Smooth muscle cell (in vitro differentiated cells): ENCODE measurements around the gene BRCA2. TPM values are rescaled to one million over a fixed set of nuclear protein-coding genes. Genes with fewer than 3 reads are reported as not detected.

Experiments
- DNase-seq: peaks from one replicate; lab custom pipeline; 2025; ENCODE audit not compliant: unreplicated experiment; lab: John Stamatoyannopoulos, UW
- H2AFZ ChIP-seq: fragments of 200-600 bp; sonication (generic); 2 replicates; pipeline ENCODE4 v1.6.0; 2016; ENCODE audit warnings: antibody characterized with exemption, low read depth, mild to moderate bottlenecking
- H3F3A ChIP-seq: fragments of 200-600 bp; sonication (generic); 2 replicates; pipeline ENCODE4 v1.6.0; 2017; ENCODE audit warnings: antibody characterized with exemption, low read depth
- H3K27ac ChIP-seq: fragments of 200-600 bp; sonication (generic); 2 replicates; pipeline ENCODE4 v1.5.1; 2016; ENCODE audit warnings: low read depth, mild to moderate bottlenecking
- H3K27me3 ChIP-seq: fragments of 200-600 bp; sonication (generic); 2 replicates; pipeline ENCODE4 v1.6.1; 2016; ENCODE audit warnings: low read depth, mild to moderate bottlenecking
- H3K36me3 ChIP-seq: fragments of 200-600 bp; sonication (generic); 2 replicates; pipeline ENCODE4 v1.5.1; 2016; ENCODE audit warnings: low read depth
- H3K4me1 ChIP-seq: fragments of 200-600 bp; sonication (generic); 2 replicates; pipeline ENCODE4 v1.5.1; 2016; ENCODE audit warnings: low read depth
- H3K4me2 ChIP-seq: fragments of 200-600 bp; sonication (generic); 2 replicates; pipeline ENCODE4 v1.6.0; 2016; ENCODE audit warnings: mild to moderate bottlenecking
- H3K4me3 ChIP-seq: fragments of 200-600 bp; sonication (generic); 2 replicates; pipeline ENCODE4 v1.5.1; 2016; ENCODE audit warnings: mild to moderate bottlenecking
- H3K79me2 ChIP-seq: fragments of 200-600 bp; sonication (generic); 2 replicates; pipeline ENCODE4 v1.6.0; 2016; ENCODE audit warnings: low read depth, mild to moderate bottlenecking
- H3K9ac ChIP-seq: fragments of 200-600 bp; sonication (generic); 2 replicates; pipeline ENCODE4 v1.6.0; 2016; ENCODE audit warnings: low read depth
- H3K9me3 ChIP-seq: fragments of 200-600 bp; sonication (generic); replicated peaks from 2 replicates; pipeline ENCODE4 v1.5.1; 2016; ENCODE audit warnings: low read depth
- H4K20me1 ChIP-seq: fragments of 200-600 bp; sonication (generic); 2 replicates; pipeline ENCODE4 v1.6.0; 2016; ENCODE audit warnings: low read depth
- CTCF ChIP-seq: fragments of 200-600 bp; sonication (generic); IDR thresholded peaks from 2 replicates; pipeline ENCODE4 v1.5.1; 2017; ENCODE audit warnings: borderline replicate concordance, mild to moderate bottlenecking, antibody characterized with exemption; ENCODE audit not compliant: insufficient read depth, poor library complexity, severe bottlenecking
- WGBS: methylation state at CpG from one replicate; pipeline ENCODE4 v1.1.7; 2016; ENCODE audit warnings: low lambda C conversion rate; 5-methylcytosine and 5-hydroxymethylcytosine counted together
- polyA plus RNA-seq: library from polyadenylated mRNA; unstranded; fragments of >200 nt; fragmentation: Nextera tagmentation; extraction: Ambion mirVana; gene quantifications from 2 replicates; pipeline ENCODE4 v1.2.1, GENCODE V29; 2016
- total RNA-seq: library from RNA; depleted of rRNA; stranded (reverse); fragments of >200 nt; gene quantifications from 2 replicates; pipeline ENCODE4 v1.2.3, GENCODE V29; 2014

BRCA2 gene
- total and polyA plus RNA-seq, 2 experiments from 2014 or later = 1.7 to 4.4 TPM

- Histone ChIP-seq H3F3A (no peaks in the 10 kb centered on the region), H3K27ac (no peak overlapping the region), H3K27me3 (peaks cover 26% of the 10 kb centered on the region), H4K20me1 (no peaks in the 10 kb centered on the region), H3K9ac (no peak overlapping the region), H3K4me3 (no peak overlapping the region), H3K79me2 (no peaks in the 10 kb centered on the region), H3K4me1 (peaks cover 6% of the 10 kb centered on the region), H3K4me2 (no peak overlapping the region), H2AFZ (no peak overlapping the region), H3K9me3 (no peaks in the 10 kb centered on the region), H3K36me3 (no peaks in the 10 kb centered on the region)
- no peak for DNase-seq
- WGBS = 95% methylated on average over 6 of the region's 6 CpGs
- no peak for TF ChIP-seq CTCF
Observed at GRCh38 chr13:32429433-32429909, 114.2 kb downstream of the BRCA2 start.

- Histone ChIP-seq H3K4me2 (no peak overlapping the region), H3K27me3 (peaks cover 26% of the 10 kb centered on the region)
- DNase-seq = no peak
Observed at GRCh38 chr13:32430018-32430747, 114.9 kb downstream of the BRCA2 start.

GRCh38 chr13:32431361-32431760, 116.1 kb downstream of the BRCA2 start:
- Histone ChIP-seq H3K79me2 (no peaks in the 10 kb centered on the region), H2AFZ (no peak overlapping the region), H3F3A (no peaks in the 10 kb centered on the region), H3K4me2 (no peak overlapping the region), H3K9ac (no peak overlapping the region), H3K4me1 (peaks cover 6% of the 10 kb centered on the region), H3K27ac (no peak overlapping the region), H3K4me3 (no peak overlapping the region), H4K20me1 (no peaks in the 10 kb centered on the region), H3K36me3 (no peaks in the 10 kb centered on the region), H3K27me3 (peaks cover 17% of the 10 kb centered on the region), H3K9me3 (no peaks in the 10 kb centered on the region)
- no peak for DNase-seq
- 78% methylated on average over 5 of the region's 5 CpGs for WGBS
- no peak for TF ChIP-seq CTCF

More at GRCh38 chr13:32430018-32430747, 114.9 kb downstream of the BRCA2 start:
- Histone ChIP-seq H2AFZ (no peak overlapping the region), H3K4me1 (peaks cover 6% of the 10 kb centered on the region), H3F3A (no peaks in the 10 kb centered on the region), H3K4me3 (no peak overlapping the region), H3K36me3 (no peaks in the 10 kb centered on the region), H4K20me1 (no peaks in the 10 kb centered on the region), H3K79me2 (no peaks in the 10 kb centered on the region), H3K9me3 (no peaks in the 10 kb centered on the region), H3K27ac (no peak overlapping the region), H3K9ac (no peak overlapping the region)
- WGBS = 79% methylated on average over 6 of the region's 6 CpGs
- no peak for TF ChIP-seq CTCF

GRCh38 chr13:32432856-32433255, 117.5 kb downstream of the BRCA2 start:
- H2AFZ ChIP-seq = no peak overlapping the region
- no peaks in the 10 kb centered on the region for H4K20me1 ChIP-seq
- H3K4me2 ChIP-seq = no peak overlapping the region
- H3K27ac ChIP-seq = no peak overlapping the region
- no peaks in the 10 kb centered on the region for H3K36me3 ChIP-seq
- no peaks in the 10 kb centered on the region for H3K79me2 ChIP-seq
- no peak for TF ChIP-seq CTCF
- H3F3A ChIP-seq = no peaks in the 10 kb centered on the region
- H3K9ac ChIP-seq = no peak overlapping the region
- no peak for DNase-seq
- no peak overlapping the region for H3K4me3 ChIP-seq
- no peaks in the 10 kb centered on the region for H3K9me3 ChIP-seq
- H3K27me3 ChIP-seq = peaks cover 5% of the 10 kb centered on the region
- H3K4me1 ChIP-seq = peaks cover 6% of the 10 kb centered on the region
- WGBS = 86% methylated on average over 3 of the region's 3 CpGs
